Activated T-cell treated with anti-CD3 and anti-CD28 coated beads for 1 hour (primary cell): ENCODE results near the gene ADAMTS12.
"Not testable (repeated sequence)": the region's sequence is repeated elsewhere in the genome, so short reads cannot be mapped to it uniquely, and the experiment has no call there.

Source experiments
- DNase-seq: peaks from one replicate; pipeline ENCODE4 v3.0.0-alpha.2; 2020; ENCODE audit warnings: low read depth

ADAMTS12 gene, protein sequence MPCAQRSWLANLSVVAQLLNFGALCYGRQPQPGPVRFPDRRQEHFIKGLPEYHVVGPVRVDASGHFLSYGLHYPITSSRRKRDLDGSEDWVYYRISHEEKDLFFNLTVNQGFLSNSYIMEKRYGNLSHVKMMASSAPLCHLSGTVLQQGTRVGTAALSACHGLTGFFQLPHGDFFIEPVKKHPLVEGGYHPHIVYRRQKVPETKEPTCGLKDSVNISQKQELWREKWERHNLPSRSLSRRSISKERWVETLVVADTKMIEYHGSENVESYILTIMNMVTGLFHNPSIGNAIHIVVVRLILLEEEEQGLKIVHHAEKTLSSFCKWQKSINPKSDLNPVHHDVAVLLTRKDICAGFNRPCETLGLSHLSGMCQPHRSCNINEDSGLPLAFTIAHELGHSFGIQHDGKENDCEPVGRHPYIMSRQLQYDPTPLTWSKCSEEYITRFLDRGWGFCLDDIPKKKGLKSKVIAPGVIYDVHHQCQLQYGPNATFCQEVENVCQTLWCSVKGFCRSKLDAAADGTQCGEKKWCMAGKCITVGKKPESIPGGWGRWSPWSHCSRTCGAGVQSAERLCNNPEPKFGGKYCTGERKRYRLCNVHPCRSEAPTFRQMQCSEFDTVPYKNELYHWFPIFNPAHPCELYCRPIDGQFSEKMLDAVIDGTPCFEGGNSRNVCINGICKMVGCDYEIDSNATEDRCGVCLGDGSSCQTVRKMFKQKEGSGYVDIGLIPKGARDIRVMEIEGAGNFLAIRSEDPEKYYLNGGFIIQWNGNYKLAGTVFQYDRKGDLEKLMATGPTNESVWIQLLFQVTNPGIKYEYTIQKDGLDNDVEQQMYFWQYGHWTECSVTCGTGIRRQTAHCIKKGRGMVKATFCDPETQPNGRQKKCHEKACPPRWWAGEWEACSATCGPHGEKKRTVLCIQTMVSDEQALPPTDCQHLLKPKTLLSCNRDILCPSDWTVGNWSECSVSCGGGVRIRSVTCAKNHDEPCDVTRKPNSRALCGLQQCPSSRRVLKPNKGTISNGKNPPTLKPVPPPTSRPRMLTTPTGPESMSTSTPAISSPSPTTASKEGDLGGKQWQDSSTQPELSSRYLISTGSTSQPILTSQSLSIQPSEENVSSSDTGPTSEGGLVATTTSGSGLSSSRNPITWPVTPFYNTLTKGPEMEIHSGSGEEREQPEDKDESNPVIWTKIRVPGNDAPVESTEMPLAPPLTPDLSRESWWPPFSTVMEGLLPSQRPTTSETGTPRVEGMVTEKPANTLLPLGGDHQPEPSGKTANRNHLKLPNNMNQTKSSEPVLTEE (N-terminal part only)

DNA sequence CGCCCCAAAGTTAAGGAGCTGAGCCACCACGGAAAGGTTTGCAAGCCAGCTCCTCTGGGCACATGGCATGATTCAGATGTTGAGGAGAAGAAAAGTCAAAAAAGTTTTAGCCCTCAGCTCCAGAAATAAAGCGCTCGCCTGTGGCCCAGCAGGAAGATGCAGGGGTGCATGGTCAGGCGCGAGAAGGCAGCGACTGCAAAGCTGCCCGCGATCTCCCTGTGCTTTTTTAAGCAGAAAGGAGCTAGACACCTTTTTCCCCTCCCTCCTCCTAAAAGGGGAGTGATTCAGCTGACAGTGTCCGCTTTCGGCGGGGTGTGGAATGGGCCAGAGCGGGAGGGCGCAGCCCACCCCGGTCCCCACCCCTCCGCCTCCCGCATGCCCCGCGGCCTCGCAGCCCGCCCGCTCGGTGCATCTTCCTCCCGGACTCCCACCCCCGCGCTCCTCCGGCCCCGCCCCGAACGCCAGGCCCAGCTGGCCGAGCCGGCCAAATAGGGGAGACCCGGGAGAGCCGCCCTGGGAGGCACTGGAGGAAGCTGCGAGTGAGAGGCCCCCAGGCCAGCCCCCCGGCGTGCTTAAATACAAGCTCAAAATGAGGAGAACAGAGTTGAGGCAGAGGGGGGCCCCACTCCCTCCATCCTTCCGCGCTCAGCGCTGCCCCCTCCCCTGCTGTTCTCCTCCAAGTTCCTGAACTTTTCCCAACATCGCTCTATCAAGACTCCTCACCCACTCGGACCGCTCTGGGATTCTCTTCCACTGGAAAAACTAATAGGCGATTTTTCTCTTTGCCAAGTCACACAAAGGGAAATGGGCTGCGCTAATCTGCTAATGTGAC, at the start of gene ADAMTS12:
Gene ADAMTS12, minus strand, starts transcription at position 203 of the 832 bp plus-strand sequence. Its CDS starts 134 bp downstream, at position 69.
- DNase-seq, result no peak

DNA sequence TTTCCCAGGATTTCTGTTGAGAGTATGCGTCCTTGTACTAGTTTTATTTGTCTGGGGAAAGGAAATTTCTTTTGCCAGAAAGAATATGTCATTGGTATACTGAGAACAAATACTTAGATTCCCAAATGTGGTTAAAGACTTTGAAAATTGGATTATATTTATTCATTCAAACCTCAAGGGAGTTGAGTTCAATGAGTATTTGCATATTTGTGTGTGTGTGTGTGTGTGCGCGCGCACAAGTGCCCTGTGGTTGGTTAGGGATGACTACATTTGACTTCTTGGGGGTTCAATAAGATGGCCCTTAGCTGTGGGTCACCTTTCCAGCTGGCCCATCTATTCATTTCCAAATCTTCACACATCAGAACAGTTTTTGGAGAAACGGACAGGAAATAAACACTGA, 49.3 kb upstream of the ADAMTS12 start:
- DNase-seq, result no peak

DNA sequence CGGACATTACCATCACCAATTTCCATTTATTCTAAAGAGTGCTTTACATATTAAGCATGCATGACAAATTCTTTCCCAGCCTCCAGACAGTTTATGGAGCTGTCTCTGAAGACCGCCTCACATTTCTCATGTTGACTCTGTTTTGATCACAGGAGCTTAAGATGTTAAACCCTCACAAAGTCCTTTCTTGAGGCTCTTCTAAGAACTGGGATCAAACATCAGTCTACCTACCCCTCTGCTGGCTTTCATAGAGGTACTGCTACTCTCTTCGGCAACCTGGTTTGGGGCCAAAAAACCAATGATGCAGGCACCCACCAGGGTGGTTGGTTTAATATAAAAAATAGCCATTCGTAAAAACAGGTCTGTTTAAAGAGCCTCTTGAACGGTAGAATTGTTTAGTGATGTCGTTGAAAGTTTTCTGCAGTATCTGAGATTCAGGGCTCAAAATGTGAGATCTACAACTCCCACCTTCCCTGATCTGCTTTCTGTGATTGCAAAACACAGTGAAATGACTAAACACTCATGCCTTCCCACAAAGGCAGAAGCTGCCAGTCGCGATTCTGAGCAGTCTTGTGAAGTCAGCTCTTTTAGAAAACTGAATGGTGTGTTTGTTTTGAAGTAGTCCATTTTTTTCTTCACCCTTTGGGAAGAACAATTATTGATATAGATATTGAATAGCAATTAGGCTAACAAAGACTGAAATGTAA, 47.9 kb upstream of the ADAMTS12 start:
- no peak for DNase-seq

DNA sequence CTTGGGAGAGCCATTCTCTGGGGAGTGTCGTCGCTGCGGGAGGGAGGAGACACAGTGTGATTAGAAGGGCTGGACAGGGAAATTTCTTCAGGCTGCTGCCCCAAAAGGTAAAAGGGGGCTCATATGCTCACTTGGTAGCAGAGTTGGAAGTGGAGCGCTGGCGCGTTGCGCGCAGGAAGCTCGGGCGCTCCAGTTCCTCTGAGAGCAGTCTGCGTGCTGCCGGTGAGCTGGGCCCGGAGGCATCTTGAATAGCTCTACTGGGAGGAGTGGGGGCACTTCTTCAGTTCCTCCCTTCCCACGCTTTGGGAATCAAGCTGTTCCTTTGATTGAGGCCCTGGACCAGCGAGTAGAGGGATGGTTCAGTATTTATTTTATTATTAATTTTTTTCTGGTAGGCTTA, 47.1 kb upstream of the ADAMTS12 start:
- no peak for DNase-seq

DNA sequence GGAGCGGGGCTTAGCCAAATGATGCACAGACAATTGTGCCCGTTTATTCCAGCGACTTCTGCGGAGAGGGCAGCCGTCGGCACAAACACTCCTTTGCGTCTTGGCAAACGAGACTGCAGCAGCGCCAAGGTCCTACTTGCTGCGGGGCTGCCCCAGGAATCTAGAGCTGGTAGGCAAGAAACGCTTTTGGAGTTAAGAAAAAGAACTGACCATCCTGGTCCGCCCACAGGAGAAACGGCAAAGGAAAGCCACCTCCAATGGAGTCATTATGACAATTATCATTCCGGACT, 46.7 kb upstream of the ADAMTS12 start:
- no peak for DNase-seq

DNA sequence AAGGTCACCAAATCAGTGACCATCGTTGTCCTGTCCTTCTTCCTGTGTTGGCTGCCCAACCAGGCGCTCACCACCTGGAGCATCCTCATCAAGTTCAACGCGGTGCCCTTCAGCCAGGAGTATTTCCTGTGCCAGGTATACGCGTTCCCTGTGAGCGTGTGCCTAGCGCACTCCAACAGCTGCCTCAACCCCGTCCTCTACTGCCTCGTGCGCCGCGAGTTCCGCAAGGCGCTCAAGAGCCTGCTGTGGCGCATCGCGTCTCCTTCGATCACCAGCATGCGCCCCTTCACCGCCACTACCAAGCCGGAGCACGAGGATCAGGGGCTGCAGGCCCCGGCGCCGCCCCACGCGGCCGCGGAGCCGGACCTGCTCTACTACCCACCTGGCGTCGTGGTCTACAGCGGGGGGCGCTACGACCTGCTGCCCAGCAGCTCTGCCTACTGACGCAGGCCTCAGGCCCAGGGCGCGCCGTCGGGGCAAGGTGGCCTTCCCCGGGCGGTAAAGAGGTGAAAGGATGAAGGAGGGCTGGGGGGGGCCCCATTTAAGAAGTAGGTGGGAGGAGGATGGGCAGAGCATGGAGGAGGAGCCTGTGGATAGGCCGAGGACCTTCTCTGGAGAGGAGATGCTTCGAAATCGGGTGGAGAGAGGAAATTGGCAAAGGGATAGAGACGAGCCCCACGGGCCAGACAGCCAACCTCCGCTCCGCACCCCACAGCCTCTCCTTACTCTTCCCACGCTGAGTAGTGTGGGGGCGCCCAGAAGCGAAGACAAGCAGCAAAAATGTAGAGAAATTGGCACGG, 46.1 kb upstream of the ADAMTS12 start:
- no peak for DNase-seq

DNA sequence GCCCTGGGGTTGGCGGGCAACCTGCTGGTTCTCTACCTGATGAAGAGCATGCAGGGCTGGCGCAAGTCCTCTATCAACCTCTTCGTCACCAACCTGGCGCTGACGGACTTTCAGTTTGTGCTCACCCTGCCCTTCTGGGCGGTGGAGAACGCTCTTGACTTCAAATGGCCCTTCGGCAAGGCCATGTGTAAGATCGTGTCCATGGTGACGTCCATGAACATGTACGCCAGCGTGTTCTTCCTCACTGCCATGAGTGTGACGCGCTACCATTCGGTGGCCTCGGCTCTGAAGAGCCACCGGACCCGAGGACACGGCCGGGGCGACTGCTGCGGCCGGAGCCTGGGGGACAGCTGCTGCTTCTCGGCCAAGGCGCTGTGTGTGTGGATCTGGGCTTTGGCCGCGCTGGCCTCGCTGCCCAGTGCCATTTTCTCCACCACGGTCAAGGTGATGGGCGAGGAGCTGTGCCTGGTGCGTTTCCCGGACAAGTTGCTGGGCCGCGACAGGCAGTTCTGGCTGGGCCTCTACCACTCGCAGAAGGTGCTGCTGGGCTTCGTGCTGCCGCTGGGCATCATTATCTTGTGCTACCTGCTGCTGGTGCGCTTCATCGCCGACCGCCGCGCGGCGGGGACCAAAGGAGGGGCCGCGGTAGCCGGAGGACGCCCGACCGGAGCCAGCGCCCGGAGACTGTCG, 45.4 kb upstream of the ADAMTS12 start:
- DNase-seq, result no peak

DNA sequence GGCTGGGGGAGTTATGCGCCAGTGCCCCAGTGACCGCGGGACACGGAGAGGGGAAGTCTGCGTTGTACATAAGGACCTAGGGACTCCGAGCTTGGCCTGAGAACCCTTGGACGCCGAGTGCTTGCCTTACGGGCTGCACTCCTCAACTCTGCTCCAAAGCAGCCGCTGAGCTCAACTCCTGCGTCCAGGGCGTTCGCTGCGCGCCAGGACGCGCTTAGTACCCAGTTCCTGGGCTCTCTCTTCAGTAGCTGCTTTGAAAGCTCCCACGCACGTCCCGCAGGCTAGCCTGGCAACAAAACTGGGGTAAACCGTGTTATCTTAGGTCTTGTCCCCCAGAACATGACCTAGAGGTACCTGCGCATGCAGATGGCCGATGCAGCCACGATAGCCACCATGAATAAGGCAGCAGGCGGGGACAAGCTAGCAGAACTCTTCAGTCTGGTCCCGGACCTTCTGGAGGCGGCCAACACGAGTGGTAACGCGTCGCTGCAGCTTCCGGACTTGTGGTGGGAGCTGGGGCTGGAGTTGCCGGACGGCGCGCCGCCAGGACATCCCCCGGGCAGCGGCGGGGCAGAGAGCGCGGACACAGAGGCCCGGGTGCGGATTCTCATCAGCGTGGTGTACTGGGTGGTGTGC, 44.7 kb upstream of the ADAMTS12 start, which contains the start of gene RXFP3:
Gene RXFP3, plus strand, starts transcription at position 6 of the 636 bp plus-strand sequence. Its CDS starts 355 bp downstream, at position 361.
- DNase-seq, result no peak

DNA sequence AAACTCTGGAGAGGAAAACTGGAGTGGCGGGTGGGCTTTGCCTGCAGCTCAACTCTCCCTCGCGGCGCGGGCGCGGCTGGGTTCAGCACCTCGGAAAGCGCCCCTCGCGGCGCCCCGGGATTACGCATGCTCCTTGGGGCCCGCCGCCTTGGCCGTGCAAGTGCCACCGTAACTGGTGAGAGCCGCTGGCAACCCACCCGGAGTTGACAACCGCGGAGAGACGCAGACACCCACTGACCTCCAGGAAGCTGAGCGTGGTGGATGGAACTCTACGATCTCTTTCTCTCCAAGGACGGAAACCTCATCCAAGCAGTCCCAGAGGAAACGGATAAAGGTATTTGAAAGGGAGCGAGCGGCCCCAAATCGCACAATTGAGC, 44.2 kb upstream of the ADAMTS12 start:
- DNase-seq, result peak; percentile 6

DNA sequence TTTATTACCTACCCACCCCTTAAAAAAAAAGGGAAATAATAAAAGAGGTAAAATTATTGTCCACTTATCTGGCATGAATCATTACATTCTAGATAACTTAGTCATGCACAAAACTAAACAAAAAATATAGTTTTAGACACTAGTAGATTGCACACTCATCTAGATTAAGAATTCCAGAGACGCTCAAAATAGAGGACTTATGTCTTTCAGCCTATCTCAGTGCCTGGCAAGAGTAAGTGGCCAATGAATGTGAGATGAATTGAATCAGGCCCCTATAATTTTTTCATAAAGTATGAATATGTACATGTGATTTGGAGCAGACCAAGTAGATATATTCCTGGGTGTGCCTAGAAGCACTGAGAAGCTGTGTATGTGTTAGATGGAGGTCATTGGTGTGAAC, 42.4 kb upstream of the ADAMTS12 start:
- DNase-seq, result no peak

DNA sequence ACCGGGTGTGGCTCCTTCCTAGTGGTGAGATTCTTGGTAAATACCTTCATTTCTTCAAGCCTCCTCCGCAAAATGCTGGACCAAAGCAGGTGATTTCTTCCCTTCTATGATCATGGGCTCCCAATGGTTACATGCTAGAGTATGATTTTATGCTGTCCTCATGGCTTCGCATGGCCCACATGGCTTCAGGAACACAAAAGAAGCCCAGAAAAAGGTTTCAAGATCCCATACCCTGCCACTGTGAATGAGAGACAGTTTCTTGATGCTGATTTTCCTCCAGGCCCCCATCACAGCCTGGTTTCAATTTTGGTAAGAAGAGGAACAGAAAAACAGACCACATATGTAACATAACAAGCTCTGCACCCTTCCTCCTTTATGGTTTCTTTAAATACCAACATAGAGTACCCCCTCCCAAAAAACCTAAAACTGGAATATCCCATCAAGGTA, 42.0 kb upstream of the ADAMTS12 start:
- DNase-seq, result no peak

DNA sequence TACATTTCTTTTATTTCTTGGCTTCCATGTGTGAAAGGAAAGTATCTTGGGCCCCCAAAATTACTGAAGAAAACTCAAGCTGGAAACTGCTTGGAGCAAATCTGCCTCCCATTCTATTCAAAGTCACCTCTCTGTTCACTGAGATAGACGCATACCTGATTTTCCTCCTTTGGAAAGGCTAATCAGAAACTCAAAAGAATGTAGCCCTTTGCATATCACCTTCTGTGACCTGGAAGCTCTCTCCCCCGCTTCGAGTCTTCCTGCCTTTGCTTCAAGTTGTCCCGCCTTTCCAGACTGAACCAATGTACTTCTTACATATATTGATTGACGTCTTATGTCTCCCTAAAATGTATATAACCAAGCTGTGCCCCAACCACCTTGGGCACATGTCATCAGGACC, 39.3 kb upstream of the ADAMTS12 start:
- DNase-seq, result no peak

DNA sequence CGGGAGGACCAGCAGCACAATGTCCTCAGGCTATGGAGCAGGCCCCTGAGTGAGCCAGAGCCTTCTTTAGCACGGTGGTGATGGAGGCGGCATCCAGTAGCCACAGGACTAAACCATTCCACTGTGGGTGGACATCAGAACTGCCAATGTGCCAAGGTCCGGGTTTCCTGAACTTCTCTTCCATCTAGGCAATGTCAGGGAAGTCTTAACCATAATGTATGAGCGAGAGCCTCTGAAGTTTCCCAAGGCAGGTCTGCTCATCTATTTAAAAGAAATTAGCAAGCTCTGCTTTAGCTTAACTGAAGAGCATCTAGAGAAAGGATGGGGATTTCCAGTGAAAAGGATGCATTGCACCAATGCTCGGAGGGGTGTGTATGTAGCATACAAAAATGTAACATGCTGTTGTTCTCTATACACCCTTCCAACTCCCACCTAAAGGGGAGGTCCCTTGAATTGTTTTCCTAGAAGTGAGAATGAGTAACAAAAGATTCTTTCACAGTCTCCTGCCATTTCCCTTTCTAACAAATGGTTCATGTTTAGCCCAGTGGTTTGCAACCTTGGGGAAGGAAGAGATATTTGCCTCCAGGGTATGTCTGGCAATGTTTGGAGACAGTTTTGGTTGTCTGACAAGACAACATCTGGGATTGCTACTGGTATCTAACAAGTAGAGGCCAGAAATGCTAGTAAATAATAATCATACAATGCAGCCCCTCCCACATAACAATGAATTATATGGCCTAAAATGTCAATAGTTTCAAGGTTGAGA, 38.3 kb upstream of the ADAMTS12 start:
- DNase-seq, result no peak

DNA sequence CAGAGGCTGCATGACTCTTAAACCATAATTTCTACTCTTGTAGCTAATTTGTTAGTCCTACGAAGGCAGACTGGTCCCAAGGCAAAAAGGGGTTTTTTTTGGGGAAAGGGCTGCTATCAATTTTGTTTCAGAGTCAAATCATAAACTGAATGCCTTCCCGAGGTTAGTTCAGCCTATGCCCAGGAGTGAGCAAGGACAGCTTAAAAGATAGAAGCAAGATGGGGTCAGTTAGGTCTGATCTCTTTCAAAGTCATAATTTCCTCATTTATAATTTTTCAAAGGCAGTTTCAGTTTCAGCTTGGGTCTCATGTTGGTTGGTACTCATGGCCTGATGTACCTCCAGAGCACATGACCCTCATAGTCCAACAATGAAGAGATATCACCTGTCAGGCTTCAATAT, 36.5 kb upstream of the ADAMTS12 start:
- no peak for DNase-seq

DNA sequence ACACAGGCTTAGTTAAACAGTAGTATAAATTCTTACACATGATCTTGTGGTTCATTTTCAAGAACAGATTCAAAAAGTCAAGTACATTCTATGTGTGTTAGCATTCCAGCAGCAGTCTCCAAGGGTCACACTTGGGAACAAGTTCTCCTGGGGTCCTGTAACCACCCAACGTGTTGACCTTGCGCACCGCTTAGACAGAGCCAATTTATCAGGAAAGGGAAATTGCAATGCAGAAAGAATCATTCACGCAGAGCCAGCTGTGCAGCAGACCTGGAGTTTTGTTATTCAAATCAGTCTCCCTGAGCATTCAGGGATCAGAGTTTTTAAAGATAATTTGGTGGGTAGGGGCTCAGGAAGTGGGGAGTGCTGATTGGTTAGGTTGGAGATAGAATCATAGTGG, 35.9 kb upstream of the ADAMTS12 start:
- DNase-seq, result no peak

DNA sequence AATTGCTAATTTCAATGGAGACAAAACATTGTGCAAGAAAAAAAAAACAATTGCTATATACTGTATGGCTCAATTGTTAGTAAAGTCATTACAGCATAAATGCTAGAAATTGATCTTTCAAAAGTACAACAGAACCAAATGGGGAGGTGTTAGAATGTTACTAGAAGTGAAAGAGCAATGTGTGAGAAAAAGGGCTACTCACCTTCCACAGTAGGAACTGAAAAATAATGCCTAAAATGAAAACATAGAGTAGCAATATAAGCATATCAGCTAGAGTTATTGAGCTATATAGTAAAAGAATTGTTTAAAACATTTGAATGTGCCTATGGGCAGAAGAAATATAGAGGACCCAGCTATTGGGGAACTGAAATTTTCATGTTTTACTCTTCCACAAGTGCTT, 33.5 kb upstream of the ADAMTS12 start:
- no peak for DNase-seq

DNA sequence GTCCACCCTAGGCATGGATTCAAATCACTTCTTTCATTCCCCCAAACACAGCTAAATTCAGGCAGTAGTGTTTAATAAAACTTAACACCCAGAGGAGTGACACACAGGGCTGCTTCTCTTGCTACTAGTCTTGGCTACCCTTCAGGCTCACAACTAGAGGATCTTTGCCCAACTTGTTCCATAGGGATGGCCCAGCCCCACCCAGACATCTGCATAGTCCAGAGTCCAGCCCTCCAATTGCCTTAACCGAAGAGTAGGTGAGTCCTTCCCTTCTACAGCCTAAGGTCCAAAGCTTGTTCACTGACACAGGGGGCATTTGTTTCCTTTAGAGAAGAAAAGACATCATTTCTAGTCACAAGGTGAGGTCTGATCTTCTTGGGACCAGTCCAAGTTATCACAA, 29.2 kb upstream of the ADAMTS12 start:
- DNase-seq, result no peak

DNA sequence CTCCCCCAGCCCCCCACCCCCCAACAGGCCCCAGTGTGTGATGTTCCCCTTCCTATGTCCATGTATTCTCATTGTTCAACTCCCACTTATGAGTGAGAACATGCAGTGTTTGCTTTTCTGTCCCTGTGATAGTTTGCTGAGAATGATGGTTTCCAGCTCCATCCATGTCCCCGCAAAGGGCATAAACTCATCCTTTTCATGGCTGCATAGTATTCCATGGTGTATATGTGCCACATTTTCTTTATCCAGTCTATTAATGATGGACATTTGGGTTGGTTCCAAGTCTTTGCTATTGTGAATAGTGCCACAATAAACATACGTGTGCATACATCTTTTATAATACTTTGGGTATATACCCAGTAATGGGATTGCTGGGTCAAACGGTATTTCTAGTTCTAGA, 23.1 kb upstream of the ADAMTS12 start:
- DNase-seq, result not testable (repeated sequence)
